GM12892 (cell line): ENCODE data around the gene STUM.
"Not testable (repeated sequence)": the region's sequence is repeated elsewhere in the genome, so short reads cannot be mapped to it uniquely, and the experiment has no call there.

Experiments used
- DNase-seq: peaks from one replicate; pipeline ENCODE4 v3.0.0; 2011; ENCODE audit not compliant: insufficient read length
- FAIRE-seq: peaks from 2 replicates; lab custom pipeline; 2011; peaks lifted over from hg19 to GRCh38; lab: Jason Lieb, UNC
- POLR2A ChIP-seq: IDR thresholded peaks from 2 replicates; pipeline ENCODE4 v1.6.1; 2011; ENCODE audit warnings: low read depth, low read length, control low read depth
- POLR2AphosphoS5 ChIP-seq: IDR thresholded peaks from 2 replicates; pipeline ENCODE4 v1.6.1; 2011; ENCODE audit warnings: low read depth, low read length, control low read depth
- TAF1 ChIP-seq: IDR thresholded peaks from 2 replicates; pipeline ENCODE4 v1.6.1; 2011; ENCODE audit warnings: low read depth, mild to moderate bottlenecking, control low read depth, low read length, borderline replicate concordance

STUM gene

GRCh38 chr1:226604560-226605317, 56.2 kb downstream of the STUM start:
- TF ChIP-seq POLR2AphosphoS5 = no peak
- TF ChIP-seq POLR2A = no peak
- TF ChIP-seq TAF1 = no peak
- DNase-seq = no peak
- FAIRE-seq = no peak

GRCh38 chr1:226605318-226605950, 56.9 kb downstream of the STUM start:
- no peak for FAIRE-seq

GRCh38 chr1:226606311-226607267, 58.0 kb downstream of the STUM start:
- TF ChIP-seq TAF1 (no peak), POLR2AphosphoS5 (no peak), POLR2A (no peak)
- DNase-seq (no peak), FAIRE-seq (no peak)

More at GRCh38 chr1:226605318-226605950, 56.9 kb downstream of the STUM start:
- no peak for DNase-seq
- no peak for TF ChIP-seq POLR2A
- no peak for TF ChIP-seq POLR2AphosphoS5
- no peak for TF ChIP-seq TAF1

- TF ChIP-seq TAF1 (no peak), POLR2A (no peak), POLR2AphosphoS5 (no peak)
- DNase-seq = no peak
- no peak for FAIRE-seq
Observed at GRCh38 chr1:226607268-226607660, 58.7 kb downstream of the STUM start.

- FAIRE-seq (no peak), DNase-seq (no peak)
- TF ChIP-seq POLR2A (no peak), TAF1 (no peak), POLR2AphosphoS5 (no peak)
Observed at GRCh38 chr1:226607821-226608220, 59.3 kb downstream of the STUM start.

GRCh38 chr1:226608699-226609505, 60.3 kb downstream of the STUM start:
- FAIRE-seq = peak; percentile 30
- DNase-seq = peak; percentile 83
- no peak for TF ChIP-seq POLR2A
- no peak for TF ChIP-seq POLR2AphosphoS5
- no peak for TF ChIP-seq TAF1

- no peak for TF ChIP-seq POLR2AphosphoS5
- no peak for TF ChIP-seq POLR2A
- TF ChIP-seq TAF1 = no peak
- no peak for FAIRE-seq
- DNase-seq = no peak
Observed at GRCh38 chr1:226609836-226610455, 61.4 kb downstream of the STUM start.

- TF ChIP-seq POLR2A = no peak
- no peak for TF ChIP-seq POLR2AphosphoS5
- no peak for TF ChIP-seq TAF1
- FAIRE-seq (no peak), DNase-seq (no peak)
Observed at GRCh38 chr1:226610671-226611070, 62.1 kb downstream of the STUM start.

- TF ChIP-seq TAF1 (no peak), POLR2AphosphoS5 (no peak), POLR2A (no peak)
- DNase-seq = no peak
- FAIRE-seq = no peak
Observed at GRCh38 chr1:226611301-226611700, 62.7 kb downstream of the STUM start.

GRCh38 chr1:226611980-226612379, 63.4 kb downstream of the STUM start:
- DNase-seq, FAIRE-seq: not testable (repeated sequence)

- no peak for FAIRE-seq
- no peak for DNase-seq
- TF ChIP-seq TAF1 (no peak), POLR2AphosphoS5 (no peak)
Observed at GRCh38 chr1:226615876-226616275, 67.3 kb downstream of the STUM start.
